ENCODE measurements around the gene AIFM1.

AIFM1 gene

DNA sequence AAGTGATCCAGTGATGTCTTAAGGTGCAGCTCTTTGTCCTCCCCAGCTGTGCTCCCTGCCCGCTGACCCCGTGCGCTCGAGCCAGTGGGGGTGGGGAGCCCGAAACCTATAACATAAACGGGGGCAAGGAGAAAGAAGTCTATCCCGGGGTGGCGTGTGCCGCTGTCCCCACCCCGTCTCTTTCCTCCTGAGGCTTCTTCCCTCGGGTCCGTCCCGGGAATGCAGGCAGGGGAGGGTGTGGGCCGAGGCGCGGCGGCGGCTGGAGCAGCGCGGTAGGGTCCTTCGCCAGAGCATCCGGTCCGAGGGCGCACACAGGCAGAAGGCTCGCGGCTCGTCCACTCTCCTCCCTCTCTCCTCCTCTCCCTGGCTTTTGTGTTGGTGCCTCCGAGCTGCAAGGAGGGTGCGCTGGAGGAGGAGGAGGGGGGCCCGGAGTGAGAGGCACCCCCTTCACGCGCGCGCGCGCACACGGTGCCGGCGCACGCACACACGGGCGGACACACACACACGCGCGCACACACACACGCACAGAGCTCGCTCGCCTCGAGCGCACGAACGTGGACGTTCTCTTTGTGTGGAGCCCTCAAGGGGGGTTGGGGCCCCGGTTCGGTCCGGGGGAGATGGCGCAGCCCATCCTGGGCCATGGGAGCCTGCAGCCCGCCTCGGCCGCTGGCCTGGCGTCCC lies 5.9 kb upstream of the AIFM1 start, which contains the start of gene RAB33A:
TSS of gene RAB33A (plus strand) at position 517 of the 681 bp plus-strand sequence. CDS start at position 618, 101 bp downstream.
- peak in 54 of 56 donors; percentile 0 to 83 (median 56) for DNase-seq

DNA sequence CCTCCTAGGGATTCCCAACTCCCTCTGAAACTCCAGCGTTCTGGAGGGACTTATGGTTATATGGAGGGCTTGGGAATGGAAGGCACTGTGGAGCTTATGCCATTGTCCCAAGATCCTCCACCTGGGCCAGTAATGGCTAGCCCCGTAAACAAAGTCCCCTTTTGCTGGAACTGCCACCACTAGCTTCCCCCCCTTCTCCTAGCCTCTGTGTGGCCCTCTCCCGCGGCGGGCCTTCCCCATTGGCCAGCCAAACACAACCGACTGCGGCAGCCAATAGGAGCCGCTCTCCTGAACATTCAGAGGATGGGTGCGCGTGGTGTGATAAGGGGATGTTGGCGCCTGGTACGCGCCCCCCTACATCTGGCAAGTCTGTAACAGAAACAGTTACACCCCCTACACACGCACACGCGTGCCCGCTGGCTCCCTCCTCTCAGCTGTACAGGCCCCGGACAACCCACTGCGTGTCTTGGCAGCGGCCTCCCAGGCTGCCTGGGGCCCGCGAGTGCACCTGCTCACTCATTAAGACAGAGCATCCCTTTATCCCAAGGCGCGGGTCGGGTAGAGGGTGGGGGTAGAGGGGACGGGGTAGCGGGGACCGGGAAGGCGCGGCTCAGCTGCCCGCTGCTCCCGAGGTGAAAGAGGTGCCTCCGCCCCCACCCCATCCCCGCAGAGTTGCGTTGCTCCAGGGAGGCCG lies 5.3 kb upstream of the AIFM1 start:
- peak; percentile 7 to 91 (median 83) for DNase-seq

- no peak for DNase-seq
Measured at GRCh38 chrX:130167040-130167439, 1.4 kb upstream of the AIFM1 start.

- no peak for DNase-seq
Measured at GRCh38 chrX:130166503-130166777, 799 bp upstream of the AIFM1 start.

- peak in 8 of 56 donors; percentile 23 to 59 (median 44) for DNase-seq
Measured at GRCh38 chrX:130165181-130165702, 399 bp downstream of the AIFM1 start.

- no peak for DNase-seq
Measured at GRCh38 chrX:130163398-130163797, 2.2 kb downstream of the AIFM1 start.

DNA sequence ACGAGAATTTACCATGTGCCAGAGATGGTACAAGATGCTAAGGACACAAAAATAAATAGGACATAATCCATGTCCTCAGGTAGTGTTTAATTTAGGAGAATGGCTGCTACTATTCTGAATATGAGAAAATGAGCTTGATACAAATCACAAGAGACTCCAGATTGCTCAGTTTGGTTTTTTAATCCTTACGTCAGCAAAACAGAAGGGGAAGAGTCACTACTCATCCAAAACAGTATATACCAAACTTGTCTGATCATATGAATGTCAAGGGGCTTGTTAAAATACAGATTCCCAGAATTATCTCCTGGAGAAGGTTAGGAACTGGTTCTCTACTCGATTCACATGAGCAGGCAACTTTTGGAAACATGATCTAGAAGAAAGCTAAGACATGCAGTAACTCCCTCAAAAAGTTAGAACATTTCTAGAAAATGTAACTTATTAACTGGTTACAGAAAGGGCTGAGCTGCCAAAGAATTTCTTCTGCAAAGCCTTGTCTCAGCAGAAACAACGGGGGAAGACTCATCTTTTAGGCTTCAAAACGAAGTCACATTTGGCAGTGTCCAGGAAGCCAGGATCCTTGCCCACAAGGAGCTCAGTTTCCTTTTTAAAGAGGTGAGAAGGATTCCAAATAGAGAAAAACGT lies 3.4 kb downstream of the AIFM1 start:
- DNase-seq: no peak

- no peak for DNase-seq
Measured at GRCh38 chrX:130159776-130160175, 5.9 kb downstream of the AIFM1 start.

DNA sequence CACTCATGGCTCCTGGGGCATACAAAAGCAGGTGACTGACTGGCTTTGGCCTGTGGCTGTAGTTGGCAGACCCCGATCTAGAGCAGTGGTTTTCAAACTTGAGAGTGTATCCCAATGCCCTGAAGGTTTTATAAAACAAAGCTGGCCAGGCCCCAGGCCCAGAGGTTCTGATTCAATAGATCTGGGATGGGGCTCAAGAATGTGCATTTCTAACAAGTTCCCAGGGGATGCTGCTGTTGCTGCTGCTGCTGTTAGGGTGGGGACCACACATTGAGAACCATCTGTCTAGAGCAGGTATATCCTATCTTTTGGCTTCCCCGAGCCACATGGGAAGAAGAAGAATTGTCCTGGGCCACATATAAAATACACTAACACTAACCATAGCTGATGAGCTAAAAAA lies 7.3 kb downstream of the AIFM1 start:
- no peak for DNase-seq

DNA sequence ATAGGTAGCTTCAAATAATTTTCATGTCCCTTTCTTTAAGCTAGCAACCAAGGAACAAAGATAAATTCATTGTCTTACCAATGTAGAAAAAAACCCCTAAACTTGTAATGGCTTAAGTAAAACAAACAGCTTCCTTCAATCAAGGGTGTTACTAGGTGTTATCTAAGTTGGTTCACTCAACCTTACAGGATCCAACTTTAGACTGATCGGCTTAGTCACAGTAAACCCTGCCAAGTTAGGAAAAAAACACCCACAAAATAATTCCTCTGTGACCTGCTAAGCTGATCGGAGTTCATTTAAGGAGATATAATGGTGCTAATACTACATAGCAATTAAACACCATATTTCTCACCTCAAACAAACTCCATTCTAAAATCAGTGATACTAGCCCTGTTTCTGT lies 10.1 kb downstream of the AIFM1 start:
- no peak for DNase-seq

DNA sequence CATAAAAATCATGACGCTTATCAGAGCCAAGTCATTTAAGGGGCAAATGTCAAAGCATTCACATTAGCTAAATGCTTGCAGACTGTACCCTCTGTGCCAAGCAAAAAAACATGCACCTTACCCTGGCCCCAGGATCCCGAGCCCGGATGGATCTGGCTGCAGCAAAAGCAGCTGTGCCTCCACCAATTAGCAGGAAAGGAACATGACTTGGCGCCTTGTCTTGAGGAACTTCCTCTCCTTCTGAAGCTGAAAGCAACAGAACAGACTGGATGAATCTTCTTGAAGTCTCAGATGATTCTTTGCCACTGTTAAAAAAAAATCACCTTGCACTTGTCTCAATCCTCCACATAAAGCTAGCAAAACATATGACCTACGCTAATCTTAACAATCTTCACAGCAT lies 18.0 kb downstream of the AIFM1 start:
- no peak for DNase-seq

DNA sequence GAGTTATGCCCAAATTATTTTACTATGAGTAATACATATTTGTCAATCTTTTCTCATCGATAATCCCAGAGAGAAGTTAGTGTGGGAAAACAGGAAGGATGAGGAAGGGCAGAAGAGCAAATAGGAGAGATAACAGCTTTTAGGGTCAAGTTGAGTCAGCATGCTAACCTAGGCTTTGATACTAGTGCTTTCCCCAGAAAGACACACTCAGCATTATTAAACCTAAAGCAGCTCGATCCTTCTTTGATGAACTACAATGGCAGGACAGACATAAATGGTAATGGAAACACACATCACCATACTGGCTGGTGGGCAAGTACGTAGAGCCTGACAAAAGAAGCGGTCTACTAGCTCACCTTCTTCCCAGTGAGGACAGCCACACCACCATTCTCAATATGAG lies 20.5 kb downstream of the AIFM1 start:
- no peak for DNase-seq

- no peak for DNase-seq
Measured at GRCh38 chrX:130144509-130144908, 21.1 kb downstream of the AIFM1 start.

GRCh38 chrX:130139474-130140201 lies 26.0 kb downstream of the AIFM1 start:
- DNase-seq: no peak

- no peak for DNase-seq
Measured at GRCh38 chrX:130136961-130137360, 28.7 kb downstream of the AIFM1 start.

GRCh38 chrX:130136496-130136895 lies 29.1 kb downstream of the AIFM1 start:
- DNase-seq: no peak

DNA sequence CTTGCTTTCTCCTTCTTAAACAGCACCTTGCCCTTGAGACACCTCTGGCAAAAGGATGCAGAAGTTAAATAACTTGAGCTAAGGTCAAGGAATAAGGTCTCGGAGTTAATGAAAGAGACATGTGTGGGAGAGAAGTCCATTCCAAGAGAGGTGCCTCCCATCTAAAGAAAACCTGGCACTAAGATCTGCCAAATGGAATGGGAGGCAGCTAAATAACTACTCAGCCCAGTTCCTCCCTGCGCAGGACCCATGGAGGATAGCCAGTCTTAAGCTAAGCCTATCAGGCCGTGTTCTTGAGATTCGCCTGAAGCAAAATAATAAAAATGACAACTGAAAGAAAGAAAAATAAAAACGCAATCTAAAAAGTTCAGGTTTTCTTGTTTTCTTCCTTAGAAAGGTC lies 34.7 kb downstream of the AIFM1 start:
- DNase-seq: no peak

DNA sequence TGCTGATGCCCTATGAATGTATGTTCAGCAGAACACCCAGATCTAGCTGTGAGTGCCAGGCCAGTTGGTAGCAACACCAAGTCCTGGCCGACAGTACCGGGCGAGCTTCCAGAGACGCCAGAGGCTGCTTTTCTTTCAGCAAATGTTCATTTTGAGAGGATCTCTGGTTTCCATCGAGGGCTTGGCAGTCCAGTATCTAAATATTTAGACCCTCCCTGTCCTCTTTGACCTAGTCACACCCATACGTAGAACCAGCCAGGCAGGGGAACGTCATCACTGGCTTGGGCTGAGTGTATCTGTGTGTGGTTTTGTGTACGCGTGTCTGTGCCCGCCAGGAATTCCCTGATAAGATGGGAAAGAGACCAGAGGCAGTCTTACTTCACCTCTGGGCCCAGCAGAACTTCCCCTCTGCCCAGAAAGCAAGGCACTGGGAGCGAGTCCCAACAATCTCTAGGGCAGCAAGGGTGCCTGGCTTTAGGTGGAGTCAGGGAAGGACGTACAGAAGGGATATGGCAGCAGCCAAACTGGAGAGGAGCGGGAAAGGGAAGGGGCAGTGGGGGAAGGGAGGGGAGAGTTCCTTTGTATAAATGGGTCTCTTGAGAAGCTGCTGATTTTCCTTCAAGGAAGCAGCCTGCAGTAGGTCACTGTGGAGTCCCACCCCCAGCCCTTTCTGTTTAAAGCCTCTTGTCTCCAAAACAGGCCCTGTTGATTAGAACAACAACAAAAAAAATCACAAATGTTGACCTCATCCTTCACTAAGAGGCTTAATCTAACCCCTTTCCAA lies 40.4 kb downstream of the AIFM1 start:
- DNase-seq: peak in 14 of 56 donors; percentile 0 to 17 (median 3)

- no peak for DNase-seq
Measured at GRCh38 chrX:130124577-130124976, 41.1 kb downstream of the AIFM1 start.

DNA sequence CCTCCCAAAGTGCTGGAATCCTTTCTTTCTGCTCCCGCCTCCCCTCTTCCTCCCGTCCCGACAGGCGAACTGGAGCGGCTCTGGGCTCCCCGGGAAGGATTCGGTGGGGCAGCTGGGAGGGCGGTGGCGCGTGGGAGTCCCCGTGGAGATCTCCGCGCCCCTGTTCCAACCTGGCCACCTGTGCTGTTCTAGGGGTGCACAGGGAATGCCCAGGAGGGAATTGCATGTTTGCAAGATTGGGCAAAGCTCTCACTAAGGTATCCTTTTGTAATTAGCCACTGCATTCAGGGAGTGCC lies 44.2 kb downstream of the AIFM1 start:
- no peak for DNase-seq

Data from nucleus accumbens (tissue), 56 donors.